SH-SY5Y (cell line): ENCODE measurements around the gene KCNK15.

Experiments
- GATA2 ChIP-seq: IDR thresholded peaks from 2 replicates; pipeline ENCODE4 v1.6.1; 2011; ENCODE audit warnings: mild to moderate bottlenecking, low read depth, low read length
- GATA3 ChIP-seq: IDR thresholded peaks from 2 replicates; pipeline ENCODE4 v1.6.1; 2011; ENCODE audit warnings: low read depth, mild to moderate bottlenecking, low read length, moderate library complexity

GRCh38 chr20:44702776-44703175 is 42.9 kb upstream of the KCNK15 start:
- TF ChIP-seq GATA2 (no peak), GATA3 (no peak)
